Peyer's patch (tissue), 4 donors: Measurements from ENCODE around the gene IFNA4.

Experiments used
- POLR2A ChIP-seq, 2 donors: fragments of 450-650 bp; IDR thresholded peaks; one replicate each; pipeline ENCODE4 v1.5.1; 2017; ENCODE audit warnings: antibody characterized with exemption in 2 of 2, mild to moderate bottlenecking in 2 of 2, moderate library complexity in 2 of 2
- TF ChIP-seq, protein P1 (sequence below), 6 experiments: fragments of 450-650 bp in 4 of 6; fragments of 200-600 bp in 2 of 6; sonication (generic) in 1 of 6; IDR thresholded peaks; one replicate each; pipeline ENCODE4 v1.5.1; 2017 to 2019; ENCODE audit warnings: antibody characterized with exemption in 6 of 6, mild to moderate bottlenecking in 3 of 6, moderate library complexity in 1 of 6

DNA sequence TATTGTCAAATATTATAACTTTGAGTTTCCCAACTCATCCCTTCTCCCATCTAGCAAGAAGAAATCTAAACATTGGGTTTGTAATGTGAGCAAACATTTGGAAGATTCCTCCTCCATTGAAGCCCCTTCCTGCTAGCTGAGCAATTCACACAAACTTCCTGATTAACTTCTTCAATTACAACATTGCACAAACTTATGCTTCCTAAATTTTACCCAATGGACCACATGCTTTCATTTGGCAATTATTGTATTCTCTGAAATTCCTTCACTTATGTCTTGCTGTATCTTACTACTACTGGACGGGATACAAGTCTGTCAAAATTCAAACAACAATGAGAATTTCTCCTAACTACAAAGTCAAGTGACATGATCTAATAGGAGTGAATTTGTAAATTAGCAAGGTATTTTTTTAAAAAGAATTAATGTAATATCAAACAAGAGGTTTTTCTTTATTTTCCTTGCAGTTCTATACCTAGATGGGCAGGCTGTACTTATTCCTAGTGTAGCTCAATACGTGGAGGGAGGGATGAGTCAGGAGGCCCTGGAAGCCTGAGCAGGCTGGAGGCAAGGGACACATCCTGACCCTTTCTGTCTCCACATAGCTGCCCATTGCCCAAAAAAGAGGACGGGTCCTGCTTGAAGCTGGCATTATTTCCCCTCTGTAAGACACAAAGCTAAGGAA, 33.9 kb downstream of the IFNA4 start:
- TF ChIP-seq POLR2A (IDR thresholded peaks at IDR 0.05) = no peak
- TF ChIP-seq, protein P1, sequence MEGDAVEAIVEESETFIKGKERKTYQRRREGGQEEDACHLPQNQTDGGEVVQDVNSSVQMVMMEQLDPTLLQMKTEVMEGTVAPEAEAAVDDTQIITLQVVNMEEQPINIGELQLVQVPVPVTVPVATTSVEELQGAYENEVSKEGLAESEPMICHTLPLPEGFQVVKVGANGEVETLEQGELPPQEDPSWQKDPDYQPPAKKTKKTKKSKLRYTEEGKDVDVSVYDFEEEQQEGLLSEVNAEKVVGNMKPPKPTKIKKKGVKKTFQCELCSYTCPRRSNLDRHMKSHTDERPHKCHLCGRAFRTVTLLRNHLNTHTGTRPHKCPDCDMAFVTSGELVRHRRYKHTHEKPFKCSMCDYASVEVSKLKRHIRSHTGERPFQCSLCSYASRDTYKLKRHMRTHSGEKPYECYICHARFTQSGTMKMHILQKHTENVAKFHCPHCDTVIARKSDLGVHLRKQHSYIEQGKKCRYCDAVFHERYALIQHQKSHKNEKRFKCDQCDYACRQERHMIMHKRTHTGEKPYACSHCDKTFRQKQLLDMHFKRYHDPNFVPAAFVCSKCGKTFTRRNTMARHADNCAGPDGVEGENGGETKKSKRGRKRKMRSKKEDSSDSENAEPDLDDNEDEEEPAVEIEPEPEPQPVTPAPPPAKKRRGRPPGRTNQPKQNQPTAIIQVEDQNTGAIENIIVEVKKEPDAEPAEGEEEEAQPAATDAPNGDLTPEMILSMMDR (IDR thresholded peaks at IDR 0.05) = no peak
